Fibroblast of lung (primary cell): ENCODE data around the gene TKTL2.

Source experiments
- EZH2 ChIP-seq: IDR thresholded peaks from 2 replicates; pipeline ENCODE4 v1.5.1; 2012; ENCODE audit warnings: low read length, control low read depth, mild to moderate bottlenecking; ENCODE audit errors: missing control alignments
- TF ChIP-seq, protein P1 (sequence below), 2 donors: IDR thresholded peaks in 1 of 2; conservative IDR thresholded peaks in 1 of 2; 1 replicate in 1 of 2; 2 replicates in 1 of 2; pipeline ENCODE4 v1.5.1; 2011 to 2012; ENCODE audit warnings: low read length in 2 of 2, control low read depth in 1 of 2, inconsistent platforms in 1 of 2, low read depth in 1 of 2, mild to moderate bottlenecking in 1 of 2

- TF ChIP-seq, protein P1, sequence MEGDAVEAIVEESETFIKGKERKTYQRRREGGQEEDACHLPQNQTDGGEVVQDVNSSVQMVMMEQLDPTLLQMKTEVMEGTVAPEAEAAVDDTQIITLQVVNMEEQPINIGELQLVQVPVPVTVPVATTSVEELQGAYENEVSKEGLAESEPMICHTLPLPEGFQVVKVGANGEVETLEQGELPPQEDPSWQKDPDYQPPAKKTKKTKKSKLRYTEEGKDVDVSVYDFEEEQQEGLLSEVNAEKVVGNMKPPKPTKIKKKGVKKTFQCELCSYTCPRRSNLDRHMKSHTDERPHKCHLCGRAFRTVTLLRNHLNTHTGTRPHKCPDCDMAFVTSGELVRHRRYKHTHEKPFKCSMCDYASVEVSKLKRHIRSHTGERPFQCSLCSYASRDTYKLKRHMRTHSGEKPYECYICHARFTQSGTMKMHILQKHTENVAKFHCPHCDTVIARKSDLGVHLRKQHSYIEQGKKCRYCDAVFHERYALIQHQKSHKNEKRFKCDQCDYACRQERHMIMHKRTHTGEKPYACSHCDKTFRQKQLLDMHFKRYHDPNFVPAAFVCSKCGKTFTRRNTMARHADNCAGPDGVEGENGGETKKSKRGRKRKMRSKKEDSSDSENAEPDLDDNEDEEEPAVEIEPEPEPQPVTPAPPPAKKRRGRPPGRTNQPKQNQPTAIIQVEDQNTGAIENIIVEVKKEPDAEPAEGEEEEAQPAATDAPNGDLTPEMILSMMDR (conservative IDR thresholded peaks at IDR 0.05 in 1 of 2, IDR thresholded peaks at IDR 0.05 in 1 of 2; ENCODE audit: low read depth in 1 of 2, low read length in 2 of 2): no peak
- TF ChIP-seq EZH2: no peak
These were observed 20.2 kb upstream of the TKTL2 start for GRCh38 chr4:163493643-163494359.
